Measurements from ENCODE around the gene PDSS2.
"Not testable (repeated sequence)": the region's sequence is repeated elsewhere in the genome, so short reads cannot be mapped to it uniquely, and the experiment has no call there.

PDSS2 gene

GRCh38 chr6:107202876-107203468, 256.4 kb downstream of the PDSS2 start:
- H3K36me3 ChIP-seq (ENCODE audit: control insufficient read depth in 4 of 4, insufficient read depth in 4 of 4, low read length in 3 of 4) = peaks cover 0 to 8% (median 5%) of the 10 kb centered on the region in 4 experiments
- no peak for DNase-seq
- no peak overlapping the region for H3K27ac ChIP-seq (ENCODE audit: insufficient read depth in 1 of 2, low read depth in 1 of 2, low read length in 2 of 2, poor library complexity in 1 of 2, severe bottlenecking in 2 of 2)
- no peaks in the 10 kb centered on the region for H3K4me1 ChIP-seq (ENCODE audit: control extremely low read depth in 1 of 4, control insufficient read depth in 4 of 4, insufficient read depth in 4 of 4, low read length in 3 of 4)
- ChIA-PET CTCF (no interaction called here), POLR2A (no interaction called here)
- no peak overlapping the region for H3K4me3 ChIP-seq (ENCODE audit: control insufficient read depth in 1 of 7, extremely low read depth in 1 of 7, insufficient read depth in 4 of 7, low read depth in 2 of 7, low read length in 6 of 7)
- H3K27me3 ChIP-seq (replicated peaks in 2 of 5; ENCODE audit: control insufficient read depth in 4 of 5, insufficient read depth in 5 of 5, low read length in 4 of 5) = no peaks in the 10 kb centered on the region
- WGBS (ENCODE audit: insufficient coverage) = 95% methylated on average over 3 of the region's 4 CpGs
- H3K9me3 ChIP-seq (ENCODE audit: control extremely low read depth in 1 of 5, control insufficient read depth in 4 of 5, insufficient read depth in 2 of 5, low read depth in 1 of 5, low read length in 4 of 5) = peaks cover 0 to 6% (median 0%) of the 10 kb centered on the region in 5 experiments

- Histone ChIP-seq H3K27me3 (replicated peaks in 2 of 5; ENCODE audit: control insufficient read depth in 4 of 5, insufficient read depth in 5 of 5, low read length in 4 of 5) (no peaks in the 10 kb centered on the region), H3K9me3 (ENCODE audit: control extremely low read depth in 1 of 5, control insufficient read depth in 4 of 5, insufficient read depth in 2 of 5, low read depth in 1 of 5, low read length in 4 of 5) (no peaks in the 10 kb centered on the region), H3K27ac (ENCODE audit: insufficient read depth in 1 of 2, low read depth in 1 of 2, low read length in 2 of 2, poor library complexity in 1 of 2, severe bottlenecking in 2 of 2) (no peak overlapping the region), H3K4me3 (ENCODE audit: control insufficient read depth in 1 of 7, extremely low read depth in 1 of 7, insufficient read depth in 4 of 7, low read depth in 2 of 7, low read length in 6 of 7) (no peak overlapping the region), H3K36me3 (ENCODE audit: control insufficient read depth in 4 of 4, insufficient read depth in 4 of 4, low read length in 3 of 4) (peaks cover 2 to 4% (median 3%) of the 10 kb centered on the region in 4 experiments), H3K4me1 (ENCODE audit: control extremely low read depth in 1 of 4, control insufficient read depth in 4 of 4, insufficient read depth in 4 of 4, low read length in 3 of 4) (no peaks in the 10 kb centered on the region)
- DNase-seq = no peak
- CTCF ChIA-PET = no interaction called here
- WGBS (ENCODE audit: insufficient coverage) = 100% methylated on average over 1 of the region's 7 CpGs
- POLR2A ChIA-PET = no interaction called here
Observed at GRCh38 chr6:107198631-107199416, 260.5 kb downstream of the PDSS2 start.

GRCh38 chr6:107196152-107196551, 263.2 kb downstream of the PDSS2 start:
- no peak overlapping the region for H3K27ac ChIP-seq (ENCODE audit: insufficient read depth in 1 of 2, low read depth in 1 of 2, low read length in 2 of 2, poor library complexity in 1 of 2, severe bottlenecking in 2 of 2)
- H3K27me3 ChIP-seq (replicated peaks in 2 of 5; ENCODE audit: control insufficient read depth in 4 of 5, insufficient read depth in 5 of 5, low read length in 4 of 5) = no peaks in the 10 kb centered on the region
- no peak overlapping the region for H3K4me3 ChIP-seq (ENCODE audit: control insufficient read depth in 1 of 7, extremely low read depth in 1 of 7, insufficient read depth in 4 of 7, low read depth in 2 of 7, low read length in 6 of 7)
- no peaks in the 10 kb centered on the region for H3K9me3 ChIP-seq (ENCODE audit: control extremely low read depth in 1 of 5, control insufficient read depth in 4 of 5, insufficient read depth in 2 of 5, low read depth in 1 of 5, low read length in 4 of 5)
- ChIA-PET POLR2A (no interaction called here), CTCF (no interaction called here)
- WGBS (ENCODE audit: insufficient coverage) = 92% methylated on average over 2 of the region's 3 CpGs
- H3K4me1 ChIP-seq (ENCODE audit: control extremely low read depth in 1 of 4, control insufficient read depth in 4 of 4, insufficient read depth in 4 of 4, low read length in 3 of 4) = no peaks in the 10 kb centered on the region
- H3K36me3 ChIP-seq (ENCODE audit: control insufficient read depth in 4 of 4, insufficient read depth in 4 of 4, low read length in 3 of 4) = peaks cover 5 to 8% (median 7%) of the 10 kb centered on the region in 4 experiments
- no peak for DNase-seq

GRCh38 chr6:107194723-107195122, 264.6 kb downstream of the PDSS2 start:
- H3K36me3 ChIP-seq (ENCODE audit: control insufficient read depth in 4 of 4, insufficient read depth in 4 of 4, low read length in 3 of 4); POLR2A ChIA-PET; H3K27ac ChIP-seq (ENCODE audit: insufficient read depth in 1 of 2, low read depth in 1 of 2, low read length in 2 of 2, poor library complexity in 1 of 2, severe bottlenecking in 2 of 2); H3K4me1 ChIP-seq (ENCODE audit: control extremely low read depth in 1 of 4, control insufficient read depth in 4 of 4, insufficient read depth in 4 of 4, low read length in 3 of 4); CTCF ChIA-PET; H3K4me3 ChIP-seq (ENCODE audit: control insufficient read depth in 1 of 7, extremely low read depth in 1 of 7, insufficient read depth in 4 of 7, low read depth in 2 of 7, low read length in 6 of 7); DNase-seq; H3K9me3 ChIP-seq (ENCODE audit: control extremely low read depth in 1 of 5, control insufficient read depth in 4 of 5, insufficient read depth in 2 of 5, low read depth in 1 of 5, low read length in 4 of 5); H3K27me3 ChIP-seq (replicated peaks in 2 of 5; ENCODE audit: control insufficient read depth in 4 of 5, insufficient read depth in 5 of 5, low read length in 4 of 5): not testable (repeated sequence)
- 96% methylated on average over 8 of the region's 8 CpGs for WGBS (ENCODE audit: insufficient coverage)

- Histone ChIP-seq H3K27me3 (replicated peaks in 2 of 5; ENCODE audit: control insufficient read depth in 4 of 5, insufficient read depth in 5 of 5, low read length in 4 of 5) (no peaks in the 10 kb centered on the region), H3K9me3 (ENCODE audit: control extremely low read depth in 1 of 5, control insufficient read depth in 4 of 5, insufficient read depth in 2 of 5, low read depth in 1 of 5, low read length in 4 of 5) (no peaks in the 10 kb centered on the region), H3K27ac (ENCODE audit: insufficient read depth in 1 of 2, low read depth in 1 of 2, low read length in 2 of 2, poor library complexity in 1 of 2, severe bottlenecking in 2 of 2) (no peak overlapping the region), H3K4me1 (ENCODE audit: control extremely low read depth in 1 of 4, control insufficient read depth in 4 of 4, insufficient read depth in 4 of 4, low read length in 3 of 4) (no peaks in the 10 kb centered on the region), H3K4me3 (ENCODE audit: control insufficient read depth in 1 of 7, extremely low read depth in 1 of 7, insufficient read depth in 4 of 7, low read depth in 2 of 7, low read length in 6 of 7) (no peak overlapping the region), H3K36me3 (ENCODE audit: control insufficient read depth in 4 of 4, insufficient read depth in 4 of 4, low read length in 3 of 4) (peaks cover 5 to 10% (median 7%) of the 10 kb centered on the region in 4 experiments)
- CTCF ChIA-PET = no interaction called here
- WGBS (ENCODE audit: insufficient coverage) = 97% methylated on average over 4 of the region's 4 CpGs
- no peak for DNase-seq
- POLR2A ChIA-PET = no interaction called here
Observed at GRCh38 chr6:107192830-107193229, 266.5 kb downstream of the PDSS2 start.

GRCh38 chr6:107187630-107188029, 271.7 kb downstream of the PDSS2 start:
- CTCF ChIA-PET = no interaction called here

GRCh38 chr6:107186047-107186446, 273.3 kb downstream of the PDSS2 start:
- WGBS (ENCODE audit: insufficient coverage) = no CpG with 5 or more reads among the region's 1 CpG
- DNase-seq = no peak
- H3K9me3 ChIP-seq (ENCODE audit: control extremely low read depth in 1 of 5, control insufficient read depth in 4 of 5, insufficient read depth in 2 of 5, low read depth in 1 of 5, low read length in 4 of 5) = no peaks in the 10 kb centered on the region
- H3K4me3 ChIP-seq (ENCODE audit: control insufficient read depth in 1 of 7, extremely low read depth in 1 of 7, insufficient read depth in 4 of 7, low read depth in 2 of 7, low read length in 6 of 7) = no peak overlapping the region
- ChIA-PET CTCF (no interaction called here), POLR2A (no interaction called here)
- H3K4me1 ChIP-seq (ENCODE audit: control extremely low read depth in 1 of 4, control insufficient read depth in 4 of 4, insufficient read depth in 4 of 4, low read length in 3 of 4) = no peaks in the 10 kb centered on the region
- peaks cover 0 to 3% (median 1%) of the 10 kb centered on the region in 4 experiments for H3K36me3 ChIP-seq (ENCODE audit: control insufficient read depth in 4 of 4, insufficient read depth in 4 of 4, low read length in 3 of 4)
- no peak overlapping the region for H3K27ac ChIP-seq (ENCODE audit: insufficient read depth in 1 of 2, low read depth in 1 of 2, low read length in 2 of 2, poor library complexity in 1 of 2, severe bottlenecking in 2 of 2)
- H3K27me3 ChIP-seq (replicated peaks in 2 of 5; ENCODE audit: control insufficient read depth in 4 of 5, insufficient read depth in 5 of 5, low read length in 4 of 5) = no peaks in the 10 kb centered on the region

More at GRCh38 chr6:107187630-107188029, 271.7 kb downstream of the PDSS2 start:
- 100% methylated on average over 2 of the region's 6 CpGs for WGBS (ENCODE audit: insufficient coverage)
- Histone ChIP-seq H3K27ac (ENCODE audit: insufficient read depth in 1 of 2, low read depth in 1 of 2, low read length in 2 of 2, poor library complexity in 1 of 2, severe bottlenecking in 2 of 2) (no peak overlapping the region), H3K36me3 (ENCODE audit: control insufficient read depth in 4 of 4, insufficient read depth in 4 of 4, low read length in 3 of 4) (peaks cover 0 to 3% (median 1%) of the 10 kb centered on the region in 4 experiments), H3K4me3 (ENCODE audit: control insufficient read depth in 1 of 7, extremely low read depth in 1 of 7, insufficient read depth in 4 of 7, low read depth in 2 of 7, low read length in 6 of 7) (no peak overlapping the region), H3K4me1 (ENCODE audit: control extremely low read depth in 1 of 4, control insufficient read depth in 4 of 4, insufficient read depth in 4 of 4, low read length in 3 of 4) (no peaks in the 10 kb centered on the region), H3K27me3 (replicated peaks in 2 of 5; ENCODE audit: control insufficient read depth in 4 of 5, insufficient read depth in 5 of 5, low read length in 4 of 5) (no peaks in the 10 kb centered on the region), H3K9me3 (ENCODE audit: control extremely low read depth in 1 of 5, control insufficient read depth in 4 of 5, insufficient read depth in 2 of 5, low read depth in 1 of 5, low read length in 4 of 5) (no peaks in the 10 kb centered on the region)
- POLR2A ChIA-PET = no interaction called here
- no peak for DNase-seq

Data from common myeloid progenitor, CD34-positive (primary cell).